H7 (cell line): ENCODE data around the gene ATP13A3. TPM values are rescaled to one million over a fixed set of nuclear protein-coding genes. Genes with fewer than 3 reads are reported as not detected.
"Not testable (repeated sequence)": the region's sequence is repeated elsewhere in the genome, so short reads cannot be mapped to it uniquely, and the experiment has no call there.

ENCODE experiments used
- DNase-seq: peaks from one replicate; pipeline ENCODE4 v3.0.0; 2012
- H3K27me3 ChIP-seq: 2 replicates; pipeline ENCODE4 v1.6.0; 2011; ENCODE audit warnings: mild to moderate bottlenecking, low read length; ENCODE audit not compliant: control insufficient read depth, insufficient read depth
- H3K36me3 ChIP-seq: replicated peaks from 2 replicates; pipeline ENCODE4 v1.5.1; 2011; ENCODE audit warnings: low read length; ENCODE audit not compliant: control insufficient read depth, insufficient read depth
- H3K4me3 ChIP-seq: 2 replicates; pipeline ENCODE4 v1.5.1; 2011; ENCODE audit warnings: low read depth, mild to moderate bottlenecking, control low read depth, low read length, moderate library complexity; ENCODE audit not compliant: insufficient read depth
- total RNA-seq: library from RNA; depleted of rRNA; stranded (reverse); fragments of >200 nt; shearing (Covaris generic); gene quantifications from 2 replicates; pipeline ENCODE4 v1.2.3, GENCODE V29; 2014; rRNA removed

Gene ATP13A3
- 46.5 and 71.8 TPM in 2 replicates for total RNA-seq

DNA sequence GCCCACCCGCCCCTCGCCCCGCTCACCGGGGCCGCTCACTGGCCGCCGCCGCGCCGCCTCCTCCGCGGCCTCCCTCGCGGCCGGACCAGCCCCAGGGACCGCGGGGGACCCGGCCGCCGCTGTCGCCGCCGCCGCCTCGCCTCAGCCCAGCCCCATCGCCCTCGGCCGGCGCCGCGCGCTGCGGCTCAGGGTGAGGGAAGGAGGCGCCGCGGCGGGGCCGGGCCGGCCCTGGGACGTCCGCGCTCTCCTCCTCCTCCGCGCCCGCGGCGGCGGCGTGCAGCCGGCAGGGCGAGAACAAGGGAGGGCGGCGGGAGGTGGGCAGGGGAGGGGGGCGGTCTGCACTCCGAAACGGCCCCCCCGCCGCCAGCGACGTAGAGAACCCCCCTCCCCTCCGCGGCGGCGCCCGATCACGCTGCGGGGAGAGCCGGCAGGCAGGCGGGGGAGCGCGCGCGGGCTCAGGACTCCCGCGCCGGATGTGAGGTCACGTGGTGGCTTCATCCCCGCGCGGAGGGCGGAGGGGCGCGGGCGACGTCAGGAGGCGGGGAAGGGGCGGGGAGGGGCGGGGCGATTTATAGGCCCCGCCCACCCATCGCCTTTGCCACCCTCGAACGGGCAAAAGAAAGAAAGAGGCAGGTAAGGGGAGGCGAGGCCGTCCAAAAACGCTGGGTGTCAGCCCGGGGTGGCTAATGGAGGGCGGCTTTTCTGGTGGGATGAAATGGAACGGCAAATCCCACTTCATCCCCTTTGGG, at the start of gene ATP13A3:
ATP13A3 (minus strand) TSS at position 463 of the 749 bp plus-strand sequence. CDS start 24,812 bp downstream, outside the sequence.
- peak within 1 kb of the TSS; percentile 80 for H3K4me3 ChIP-seq
- H3K36me3 ChIP-seq = no peaks in the 10 kb centered on the region; the same call in none of the 2 replicates
- H3K27me3 ChIP-seq = peaks cover 5% of the 10 kb centered on the region
- peak; percentile 97 for DNase-seq

DNA sequence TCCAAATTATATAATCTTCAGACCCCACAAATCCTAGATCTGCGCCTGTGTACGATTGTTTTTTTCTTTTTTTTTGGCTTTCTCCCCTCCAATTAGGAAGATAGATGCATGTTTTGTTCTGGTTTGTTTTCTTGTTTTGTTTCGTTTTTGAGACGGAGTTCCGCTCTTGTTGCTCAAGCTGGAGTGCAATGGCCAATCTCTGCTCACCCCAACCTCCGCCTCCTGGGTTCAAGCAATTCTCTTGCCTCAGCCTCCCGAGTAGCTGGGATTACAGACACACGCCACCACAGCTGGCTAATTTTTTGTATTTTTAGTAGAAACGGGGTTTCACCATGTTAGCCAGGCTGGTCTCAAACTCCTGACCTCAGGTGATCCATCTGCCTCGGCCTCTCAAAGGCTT, 48.4 kb upstream of the ATP13A3 start:
- not testable (repeated sequence) for H3K27me3 ChIP-seq, H3K4me3 ChIP-seq, H3K36me3 ChIP-seq, DNase-seq

- Histone ChIP-seq H3K4me3 (no peak overlapping the region), H3K36me3 (no peaks in the 10 kb centered on the region), H3K27me3 (no peaks in the 10 kb centered on the region)
- no peak for DNase-seq
Measured at GRCh38 chr3:194534243-194534642, 47.4 kb upstream of the ATP13A3 start.

DNA sequence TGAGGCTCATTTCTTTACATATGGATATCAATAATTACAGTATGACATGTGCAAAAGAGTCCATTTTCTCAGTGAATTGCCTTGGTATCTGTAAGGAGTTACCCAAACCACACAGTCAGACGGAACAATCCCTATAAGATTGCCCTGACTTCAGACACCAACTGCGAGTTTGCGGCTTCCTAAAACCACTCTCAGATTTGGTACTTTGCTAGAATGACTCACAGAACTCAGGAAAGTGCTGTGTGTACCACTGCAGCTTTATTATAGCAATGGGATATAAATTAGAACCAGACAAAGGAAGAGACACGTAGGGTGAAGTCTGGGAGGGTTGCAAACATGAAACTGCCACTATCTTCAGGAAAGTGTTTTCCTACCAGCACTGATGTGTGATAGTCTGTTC, 45.8 kb upstream of the ATP13A3 start:
- H3K4me3 ChIP-seq = no peak overlapping the region
- no peaks in the 10 kb centered on the region for H3K27me3 ChIP-seq
- no peaks in the 10 kb centered on the region for H3K36me3 ChIP-seq
- no peak for DNase-seq

DNA sequence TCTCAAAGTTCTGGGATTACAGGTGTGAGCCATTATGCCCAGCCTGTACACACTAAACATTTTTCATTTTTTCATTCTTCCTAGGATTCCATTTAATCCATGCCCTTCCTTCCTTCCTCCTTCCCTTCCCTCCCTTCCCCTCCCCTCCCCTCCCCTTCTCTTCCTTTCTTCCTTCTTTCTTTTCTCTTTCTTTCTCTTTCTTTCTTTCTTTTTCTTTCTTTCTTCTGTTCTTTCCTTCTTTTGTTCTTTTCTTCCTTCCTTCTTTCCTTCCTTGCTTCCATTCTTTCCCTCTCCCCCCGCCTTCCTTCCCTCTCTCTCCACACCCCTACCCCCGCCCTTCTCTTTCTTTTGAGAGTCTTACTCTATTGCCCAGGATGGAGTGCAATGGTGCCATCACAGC, 40.9 kb upstream of the ATP13A3 start:
- Histone ChIP-seq H3K27me3 (no peaks in the 10 kb centered on the region), H3K36me3 (no peaks in the 10 kb centered on the region), H3K4me3 (no peak overlapping the region)
- DNase-seq = no peak

GRCh38 chr3:194526164-194526563, 39.4 kb upstream of the ATP13A3 start:
- DNase-seq = no peak
- Histone ChIP-seq H3K36me3 (no peaks in the 10 kb centered on the region), H3K27me3 (no peaks in the 10 kb centered on the region), H3K4me3 (no peak overlapping the region)

GRCh38 chr3:194522579-194523046, 35.8 kb upstream of the ATP13A3 start:
- no peaks in the 10 kb centered on the region for H3K36me3 ChIP-seq
- no peak for DNase-seq
- no peak overlapping the region for H3K4me3 ChIP-seq

DNA sequence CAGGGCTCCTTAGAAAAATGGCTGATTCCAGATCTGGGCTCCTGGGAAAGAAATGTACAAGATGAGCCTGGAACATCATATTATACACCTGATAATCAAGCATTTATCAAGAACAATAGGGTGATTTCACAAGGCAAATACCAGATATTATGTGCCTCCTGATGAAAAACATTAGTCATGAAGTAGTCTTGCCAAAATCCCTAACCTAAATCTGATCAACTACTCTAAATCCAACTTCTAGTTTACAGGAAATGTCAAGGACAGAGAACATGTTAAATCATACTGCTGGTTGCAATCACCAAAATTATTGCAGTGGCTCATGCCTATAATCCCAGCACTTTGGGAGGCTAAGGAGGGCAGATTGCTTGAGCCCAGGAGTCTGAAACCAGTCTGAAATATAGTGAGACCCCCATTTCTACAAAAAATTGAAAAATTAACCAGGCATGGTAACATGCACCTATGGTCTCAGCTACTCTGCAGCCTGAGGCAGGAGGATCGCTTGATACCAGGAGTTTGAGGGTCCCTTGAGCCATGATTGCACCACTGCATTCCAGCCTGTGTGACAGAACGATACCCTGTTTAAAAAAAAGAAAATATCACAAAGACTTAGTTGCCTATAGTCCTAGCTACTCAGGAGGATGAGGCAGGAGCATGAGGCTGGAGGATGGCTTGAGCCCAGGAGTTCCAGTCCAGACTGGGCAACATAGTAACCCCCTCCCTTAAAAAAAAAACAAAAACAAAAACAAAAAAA, 34.9 kb upstream of the ATP13A3 start:
- no peak overlapping the region for H3K4me3 ChIP-seq
- H3K36me3 ChIP-seq = no peaks in the 10 kb centered on the region
- no peak for DNase-seq
- no peaks in the 10 kb centered on the region for H3K27me3 ChIP-seq

More at GRCh38 chr3:194522579-194523046, 35.8 kb upstream of the ATP13A3 start:
- no peaks in the 10 kb centered on the region for H3K27me3 ChIP-seq

- not testable (repeated sequence) for H3K4me3 ChIP-seq, H3K27me3 ChIP-seq, H3K36me3 ChIP-seq, DNase-seq
Measured at GRCh38 chr3:194520682-194521162, 33.9 kb upstream of the ATP13A3 start.

DNA sequence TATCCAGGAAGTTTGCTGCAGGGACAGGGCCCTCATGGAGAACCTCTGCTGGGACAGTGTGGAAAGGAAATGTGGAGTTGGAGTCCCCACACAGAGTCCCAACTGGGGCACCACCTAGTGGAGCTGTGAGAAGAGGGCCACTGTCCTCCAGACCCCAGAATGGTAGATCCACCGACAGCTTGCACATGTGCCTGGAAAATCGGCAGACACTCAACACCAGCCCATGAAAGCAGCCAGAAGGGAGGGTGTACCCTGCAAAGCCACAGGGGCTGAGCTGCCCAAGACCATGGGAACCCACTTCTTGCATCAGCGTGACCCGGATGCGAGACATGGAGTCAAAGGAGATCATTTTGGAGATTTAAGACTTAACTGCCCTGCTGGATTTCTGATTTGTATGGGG, 33.4 kb upstream of the ATP13A3 start:
- H3K4me3 ChIP-seq, H3K36me3 ChIP-seq, H3K27me3 ChIP-seq, DNase-seq: not testable (repeated sequence)

DNA sequence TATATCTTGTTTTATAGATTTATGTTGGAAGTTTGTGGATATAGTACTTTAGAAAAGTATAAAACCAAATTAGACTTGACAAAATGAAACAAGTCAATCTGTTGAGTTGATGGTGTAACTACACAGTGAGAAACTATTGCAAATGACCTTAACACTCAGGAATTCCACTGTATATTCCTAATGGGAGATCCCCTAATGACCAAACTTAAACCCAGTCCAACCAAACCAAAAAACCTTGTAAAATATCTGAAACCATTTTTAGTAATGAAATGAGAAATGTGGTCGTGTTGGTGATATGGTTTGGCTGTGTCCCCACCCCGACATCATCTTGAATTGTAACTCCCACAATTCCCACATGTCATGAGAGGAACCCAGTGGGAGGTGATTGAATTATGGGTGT, 31.9 kb upstream of the ATP13A3 start:
- Histone ChIP-seq H3K36me3 (no peaks in the 10 kb centered on the region), H3K4me3 (no peak overlapping the region), H3K27me3 (no peaks in the 10 kb centered on the region)
- no peak for DNase-seq

DNA sequence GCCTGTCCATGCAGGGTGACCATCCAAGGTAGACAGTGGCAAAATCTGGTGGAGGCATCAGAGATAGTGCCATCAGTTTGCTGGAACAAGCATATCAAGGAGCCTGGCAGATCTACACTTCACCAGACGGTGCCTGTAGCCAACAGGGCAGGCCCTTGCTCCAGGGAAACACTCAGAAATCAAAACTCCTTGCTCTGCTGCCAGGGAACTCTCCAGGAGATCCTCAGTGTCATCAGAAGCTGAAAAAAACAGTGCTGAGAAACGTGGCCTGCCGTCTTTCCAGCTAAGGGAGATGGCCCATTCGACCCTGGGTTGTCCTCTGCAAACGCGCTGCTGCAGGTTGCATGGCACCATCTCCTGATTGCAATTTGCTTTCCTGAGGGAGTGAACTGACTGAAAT, 30.5 kb upstream of the ATP13A3 start:
- Histone ChIP-seq H3K4me3 (no peak overlapping the region), H3K36me3 (no peaks in the 10 kb centered on the region), H3K27me3 (no peaks in the 10 kb centered on the region)
- no peak for DNase-seq

DNA sequence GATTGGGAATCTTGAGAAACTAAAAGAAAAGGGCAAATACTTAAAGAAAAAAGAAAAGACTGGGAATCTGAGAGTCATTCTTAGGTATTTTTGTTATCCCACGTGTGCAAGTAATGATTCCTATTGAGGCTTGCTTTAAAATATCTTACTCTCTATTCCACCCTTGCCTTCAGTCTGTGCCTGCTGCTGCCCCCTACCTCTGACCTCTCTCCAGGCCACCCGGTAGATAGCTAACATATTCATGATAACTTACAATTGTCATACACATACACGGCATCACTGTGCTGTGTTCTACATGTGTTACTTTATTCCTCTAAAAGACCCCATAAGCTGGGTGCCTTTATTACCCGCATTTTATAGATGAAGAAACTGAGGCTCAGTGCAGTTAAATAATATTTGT, 27.8 kb upstream of the ATP13A3 start:
- DNase-seq = peak; percentile 37
- Histone ChIP-seq H3K4me3 (no peak overlapping the region), H3K36me3 (no peaks in the 10 kb centered on the region), H3K27me3 (no peaks in the 10 kb centered on the region)

GRCh38 chr3:194512895-194513601, 26.2 kb upstream of the ATP13A3 start:
- no peak overlapping the region for H3K4me3 ChIP-seq
- H3K36me3 ChIP-seq = no peaks in the 10 kb centered on the region
- no peak for DNase-seq
- H3K27me3 ChIP-seq = no peaks in the 10 kb centered on the region
